HCT116 (cell line): ENCODE measurements around the gene ZNF84. TPM values are rescaled to one million over a fixed set of nuclear protein-coding genes. Genes with fewer than 3 reads are reported as not detected.

Experiments
- ATAC-seq: fragments of 200-7000 bp; cut with Tn5 transposase; 2 replicates; pipeline ENCODE4 v1.9.1; 2020; ENCODE audit warnings: mild to moderate bottlenecking, moderate library complexity
- BruUV-seq: library from RNA; stranded (reverse); fragments of 400-500 nt; replicated peaks from 2 replicates; lab custom pipeline; 2021; lab: Mats Ljungman, UMichigan
- CTCF ChIA-PET: fragments of 300-600 bp; sonication (Branson Sonifier 250); formaldehyde crosslinking; loops from one replicate; lab custom pipeline; 2021; ENCODE audit warnings: antibody characterized with exemption; lab: Charles Lee
- POLR2A ChIA-PET: fragments of 300-600, 350-600 bp; sonication (Branson Sonifier 250); formaldehyde crosslinking; loops from one replicate; lab custom pipeline; 2021; ENCODE audit warnings: antibody characterized with exemption; lab: Charles Lee
- RAD21 ChIA-PET, 2 experiments: fragments of 300-600 bp; sonication (Branson Sonifier 250); formaldehyde crosslinking; loops; one replicate each; lab custom pipeline; 2023; ENCODE audit warnings: low total read pairs in 2 of 2; ENCODE audit not compliant: uncharacterized antibody in 2 of 2, unreplicated experiment in 2 of 2, low non-redundant PET in 1 of 2; lab: Charles Lee
- DNase-seq: peaks from one replicate; pipeline ENCODE4 v3.0.0-alpha.2; 2010; ENCODE audit warnings: low read depth, low spot score
- H2AFZ ChIP-seq: fragments of 200-600 bp; shearing (Covaris generic), sonication (generic); 2 replicates; pipeline ENCODE4 v1.6.1; 2017; ENCODE audit warnings: low read depth, mixed run types, mixed read lengths, antibody characterized with exemption, low read length; ENCODE audit not compliant: poor library complexity, severe bottlenecking
- H3K27ac ChIP-seq: 2 replicates; pipeline ENCODE4 v1.5.1; 2012; ENCODE audit warnings: low read depth, low read length
- H3K27me3 ChIP-seq: fragments of 200-600 bp; sonication (generic); 2 replicates; pipeline ENCODE4 v1.6.1; 2016; ENCODE audit warnings: mixed run types, low read length, mixed read lengths; ENCODE audit not compliant: insufficient read depth
- H3K36me3 ChIP-seq, 2 experiments: fragments of 200-500 bp in 1 of 2; fragments of 200-600 bp in 1 of 2; sonication (Bioruptor generic) in 1 of 2; sonication (generic) in 1 of 2; 2 replicates each; pipeline versions ENCODE4 v1.5.1 to v1.6.1; 2014 to 2016; ENCODE audit warnings: low read length in 2 of 2, inconsistent platforms in 1 of 2, mixed read lengths in 1 of 2, mixed run types in 1 of 2; ENCODE audit not compliant: insufficient read depth in 2 of 2, control insufficient read depth in 1 of 2
- H3K4me1 ChIP-seq, 2 experiments: fragments of 200-600 bp in 1 of 2; sonication (generic) in 1 of 2; 2 replicates each; pipeline versions ENCODE4 v1.5.1 to v1.6.1; 2012 to 2017; ENCODE audit warnings: low read length in 2 of 2, inconsistent platforms in 1 of 2, mild to moderate bottlenecking in 1 of 2, mixed read lengths in 1 of 2, mixed run types in 1 of 2, moderate library complexity in 1 of 2; ENCODE audit not compliant: insufficient read depth in 2 of 2, control insufficient read depth in 1 of 2
- H3K4me2 ChIP-seq: fragments of 200-600 bp; sonication (generic); 2 replicates; pipeline ENCODE4 v1.6.1; 2017; ENCODE audit warnings: mixed run types, low read length, mixed read lengths
- H3K4me3 ChIP-seq, 2 experiments: fragments of 200-600 bp in 1 of 2; sonication (generic) in 1 of 2; replicated peaks in 1 of 2; 2 replicates each; pipeline ENCODE4 v1.5.1; 2011 to 2016; ENCODE audit warnings: low read length in 2 of 2, control low read depth in 1 of 2, low read depth in 1 of 2, mild to moderate bottlenecking in 1 of 2, mixed read lengths in 1 of 2, mixed run types in 1 of 2
- H3K79me2 ChIP-seq: fragments of 200-600 bp; sonication (generic); 2 replicates; pipeline ENCODE4 v1.6.1; 2017; ENCODE audit warnings: mild to moderate bottlenecking, mixed run types, low read length, moderate library complexity, mixed read lengths; ENCODE audit not compliant: insufficient read depth
- H3K9ac ChIP-seq: fragments of 200-600 bp; sonication (generic); 2 replicates; pipeline ENCODE4 v1.6.1; 2016; ENCODE audit warnings: low read length, mixed read lengths
- H3K9me2 ChIP-seq: fragments of 200-600 bp; sonication (generic), shearing (Covaris generic); 2 replicates; pipeline ENCODE4 v1.6.1; 2017; ENCODE audit warnings: mixed run types, mild to moderate bottlenecking, moderate library complexity; ENCODE audit not compliant: insufficient read depth
- H3K9me3 ChIP-seq, 2 experiments: fragments of 200-500 bp in 1 of 2; fragments of 200-600 bp in 1 of 2; sonication (Bioruptor generic) in 1 of 2; sonication (generic) in 1 of 2; 2 replicates each; pipeline ENCODE4 v1.6.1; 2014 to 2017; ENCODE audit warnings: low read length in 2 of 2, mixed read lengths in 2 of 2, inconsistent platforms in 1 of 2, low read depth in 1 of 2, mild to moderate bottlenecking in 1 of 2, mixed run types in 1 of 2, moderate library complexity in 1 of 2; ENCODE audit not compliant: control insufficient read depth in 1 of 2, insufficient read depth in 1 of 2
- H4K20me1 ChIP-seq: fragments of 200-600 bp; sonication (generic), shearing (Covaris generic); 2 replicates; pipeline ENCODE4 v1.6.1; 2017; ENCODE audit warnings: mixed run types, mild to moderate bottlenecking, moderate library complexity; ENCODE audit not compliant: insufficient read depth
- ATF3 ChIP-seq: IDR thresholded peaks from 2 replicates; pipeline ENCODE4 v1.6.1; 2012
- CBX3 ChIP-seq: IDR thresholded peaks from 2 replicates; pipeline ENCODE4 v1.6.1; 2012; ENCODE audit warnings: low read depth
- ELF1 ChIP-seq: IDR thresholded peaks from 2 replicates; pipeline ENCODE4 v1.6.1; 2012; ENCODE audit warnings: low read depth, borderline replicate concordance
- RAD21 ChIP-seq: IDR thresholded peaks from 2 replicates; pipeline ENCODE4 v1.6.1; 2012; ENCODE audit warnings: low read depth, mild to moderate bottlenecking
- SIN3A ChIP-seq: IDR thresholded peaks from 2 replicates; pipeline ENCODE4 v1.6.1; 2012; ENCODE audit warnings: low read depth
- ZBTB33 ChIP-seq: IDR thresholded peaks from 2 replicates; pipeline ENCODE4 v1.6.1; 2011; ENCODE audit warnings: mild to moderate bottlenecking, low read length, moderate library complexity; ENCODE audit not compliant: insufficient replicate concordance; ENCODE audit errors: extremely low read depth
- ZNF274 ChIP-seq: fragments of 200-500 bp; sonication (Bioruptor generic); IDR thresholded peaks from 2 replicates; pipeline ENCODE4 v1.6.1; 2014; ENCODE audit warnings: mild to moderate bottlenecking, low read depth, low read length, inconsistent platforms
- intact Hi-C: fragments of 100-400 bp; cut with micrococcal nuclease; formaldehyde crosslinking; loops from 2 replicates; pipeline ENCODE4 v1.10.0; 2022
- total RNA-seq: library from RNA; stranded (reverse); gene quantifications from one replicate; pipeline ENCODE4 v1.2.1, GENCODE V29; 2021; ENCODE audit not compliant: unreplicated experiment

Gene ZNF84
- total RNA-seq, 1 experiment from 2014 or later, result 9.8 TPM

- H3K27ac ChIP-seq, result no peak overlapping the region
- no peaks in the 10 kb centered on the region for H3K27me3 ChIP-seq
- H4K20me1 ChIP-seq, result no peaks in the 10 kb centered on the region
- no peak overlapping the region for H3K4me2 ChIP-seq
- BruUV-seq, result no TSS peak
- DNase-seq, result no peak
- intact Hi-C loops, result no loop called here
- no peak overlapping the region for H3K4me3 ChIP-seq
- no peaks in the 10 kb centered on the region for H3K4me1 ChIP-seq
- peaks cover 59 to 80% of the 10 kb centered on the region in 2 experiments for H3K9me3 ChIP-seq
- H3K9ac ChIP-seq, result no peak overlapping the region
- CTCF ChIA-PET, result no interaction called here
- POLR2A ChIA-PET, result no interaction called here
- no peaks in the 10 kb centered on the region for H3K79me2 ChIP-seq
- no peak for ATAC-seq
- RAD21 ChIA-PET, result no interaction called here
- no peaks in the 10 kb centered on the region for H3K9me2 ChIP-seq
- no peak for TF ChIP-seq RAD21
- no peak for TF ChIP-seq ELF1
- no peak for TF ChIP-seq ZBTB33
- no peak for TF ChIP-seq ATF3
- peak; percentile 11; the same call in 1 of the 2 replicates for TF ChIP-seq CBX3
- TF ChIP-seq ZNF274, result peak; percentile 100
- TF ChIP-seq SIN3A, result no peak
- H2AFZ ChIP-seq, result no peak overlapping the region
- peaks cover 0 to 15% of the 10 kb centered on the region in 2 experiments; a peak in 3 of 4 replicates for H3K36me3 ChIP-seq
Measured at GRCh38 chr12:133058203-133059113, 21.1 kb downstream of the ZNF84 start.
